Panc1 (cell line): Measurements from ENCODE around the gene ADK.

Experiments
- POLR2AphosphoS5 ChIP-seq: IDR thresholded peaks from 2 replicates; pipeline ENCODE4 v1.6.1; 2012; ENCODE audit warnings: mild to moderate bottlenecking, low read depth, low read length, moderate library complexity
- TF ChIP-seq, protein P1 (sequence below): fragments of 450-650 bp; IDR thresholded peaks from 2 replicates; pipeline ENCODE4 v1.5.1; 2017; ENCODE audit warnings: mild to moderate bottlenecking
- TF ChIP-seq, protein P2 (sequence below), 2 experiments: IDR thresholded peaks; 2 replicates each; pipeline ENCODE4 v1.6.1; 2011 to 2012; ENCODE audit warnings: low read depth in 2 of 2, control low read depth in 1 of 2, low read length in 1 of 2, mild to moderate bottlenecking in 1 of 2, moderate library complexity in 1 of 2; ENCODE audit not compliant: insufficient read depth in 1 of 2

GRCh38 chr10:74480778-74481177, 329.8 kb downstream of the ADK start:
- TF ChIP-seq, protein P1, sequence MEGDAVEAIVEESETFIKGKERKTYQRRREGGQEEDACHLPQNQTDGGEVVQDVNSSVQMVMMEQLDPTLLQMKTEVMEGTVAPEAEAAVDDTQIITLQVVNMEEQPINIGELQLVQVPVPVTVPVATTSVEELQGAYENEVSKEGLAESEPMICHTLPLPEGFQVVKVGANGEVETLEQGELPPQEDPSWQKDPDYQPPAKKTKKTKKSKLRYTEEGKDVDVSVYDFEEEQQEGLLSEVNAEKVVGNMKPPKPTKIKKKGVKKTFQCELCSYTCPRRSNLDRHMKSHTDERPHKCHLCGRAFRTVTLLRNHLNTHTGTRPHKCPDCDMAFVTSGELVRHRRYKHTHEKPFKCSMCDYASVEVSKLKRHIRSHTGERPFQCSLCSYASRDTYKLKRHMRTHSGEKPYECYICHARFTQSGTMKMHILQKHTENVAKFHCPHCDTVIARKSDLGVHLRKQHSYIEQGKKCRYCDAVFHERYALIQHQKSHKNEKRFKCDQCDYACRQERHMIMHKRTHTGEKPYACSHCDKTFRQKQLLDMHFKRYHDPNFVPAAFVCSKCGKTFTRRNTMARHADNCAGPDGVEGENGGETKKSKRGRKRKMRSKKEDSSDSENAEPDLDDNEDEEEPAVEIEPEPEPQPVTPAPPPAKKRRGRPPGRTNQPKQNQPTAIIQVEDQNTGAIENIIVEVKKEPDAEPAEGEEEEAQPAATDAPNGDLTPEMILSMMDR, result no peak
- TF ChIP-seq POLR2AphosphoS5, result no peak
- TF ChIP-seq, protein P2, sequence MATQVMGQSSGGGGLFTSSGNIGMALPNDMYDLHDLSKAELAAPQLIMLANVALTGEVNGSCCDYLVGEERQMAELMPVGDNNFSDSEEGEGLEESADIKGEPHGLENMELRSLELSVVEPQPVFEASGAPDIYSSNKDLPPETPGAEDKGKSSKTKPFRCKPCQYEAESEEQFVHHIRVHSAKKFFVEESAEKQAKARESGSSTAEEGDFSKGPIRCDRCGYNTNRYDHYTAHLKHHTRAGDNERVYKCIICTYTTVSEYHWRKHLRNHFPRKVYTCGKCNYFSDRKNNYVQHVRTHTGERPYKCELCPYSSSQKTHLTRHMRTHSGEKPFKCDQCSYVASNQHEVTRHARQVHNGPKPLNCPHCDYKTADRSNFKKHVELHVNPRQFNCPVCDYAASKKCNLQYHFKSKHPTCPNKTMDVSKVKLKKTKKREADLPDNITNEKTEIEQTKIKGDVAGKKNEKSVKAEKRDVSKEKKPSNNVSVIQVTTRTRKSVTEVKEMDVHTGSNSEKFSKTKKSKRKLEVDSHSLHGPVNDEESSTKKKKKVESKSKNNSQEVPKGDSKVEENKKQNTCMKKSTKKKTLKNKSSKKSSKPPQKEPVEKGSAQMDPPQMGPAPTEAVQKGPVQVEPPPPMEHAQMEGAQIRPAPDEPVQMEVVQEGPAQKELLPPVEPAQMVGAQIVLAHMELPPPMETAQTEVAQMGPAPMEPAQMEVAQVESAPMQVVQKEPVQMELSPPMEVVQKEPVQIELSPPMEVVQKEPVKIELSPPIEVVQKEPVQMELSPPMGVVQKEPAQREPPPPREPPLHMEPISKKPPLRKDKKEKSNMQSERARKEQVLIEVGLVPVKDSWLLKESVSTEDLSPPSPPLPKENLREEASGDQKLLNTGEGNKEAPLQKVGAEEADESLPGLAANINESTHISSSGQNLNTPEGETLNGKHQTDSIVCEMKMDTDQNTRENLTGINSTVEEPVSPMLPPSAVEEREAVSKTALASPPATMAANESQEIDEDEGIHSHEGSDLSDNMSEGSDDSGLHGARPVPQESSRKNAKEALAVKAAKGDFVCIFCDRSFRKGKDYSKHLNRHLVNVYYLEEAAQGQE (IDR thresholded peaks at IDR 0.05; ENCODE audit: insufficient read depth in 1 of 2, low read depth in 2 of 2, low read length in 1 of 2), result no peak
